Endodermal cell (in vitro differentiated cells): Measurements from ENCODE around the gene ADAM22. TPM values are rescaled to one million over a fixed set of nuclear protein-coding genes. Genes with fewer than 3 reads are reported as not detected.

Experiments used
- DNase-seq: peaks from one replicate; pipeline ENCODE4 v3.0.0-alpha.2; 2017
- H3K27ac ChIP-seq: 2 replicates; pipeline ENCODE4 v1.5.1; 2013; ENCODE audit warnings: mild to moderate bottlenecking, low read depth, low read length, moderate library complexity
- H3K27me3 ChIP-seq: 2 replicates; pipeline ENCODE4 v1.6.1; 2013; ENCODE audit warnings: mild to moderate bottlenecking, low read length, moderate library complexity; ENCODE audit not compliant: insufficient read depth, control insufficient read depth, poor library complexity, severe bottlenecking
- H3K36me3 ChIP-seq: 2 replicates; pipeline ENCODE4 v1.7.0; 2013; ENCODE audit warnings: mild to moderate bottlenecking, low read length, moderate library complexity; ENCODE audit not compliant: control insufficient read depth, insufficient read depth
- H3K4me1 ChIP-seq: one replicate; pipeline ENCODE4 v1.7.0; 2013; ENCODE audit warnings: low read length; ENCODE audit not compliant: control insufficient read depth, insufficient read depth
- H3K4me3 ChIP-seq: 2 replicates; pipeline ENCODE4 v1.5.1; 2013; ENCODE audit warnings: mild to moderate bottlenecking, low read length, moderate library complexity
- H3K9ac ChIP-seq: 2 replicates; pipeline ENCODE4 v1.6.1; 2013; ENCODE audit warnings: mild to moderate bottlenecking, low read length, moderate library complexity; ENCODE audit not compliant: poor library complexity, severe bottlenecking; ENCODE audit errors: extremely low read depth
- H3K9me3 ChIP-seq: 2 replicates; pipeline ENCODE4 v1.6.1; 2013; ENCODE audit warnings: mild to moderate bottlenecking, low read length, moderate library complexity; ENCODE audit not compliant: control insufficient read depth
- H3K27ac Mint-ChIP-seq: 2 replicates; pipeline ENCODE4 v1.8.0; 2020; ENCODE audit warnings: mixed read lengths
- H3K27me3 Mint-ChIP-seq: 2 replicates; pipeline ENCODE4 v1.8.0; 2021; ENCODE audit warnings: mild to moderate bottlenecking, mixed read lengths; ENCODE audit not compliant: insufficient read depth
- H3K36me3 Mint-ChIP-seq: 2 replicates; pipeline ENCODE4 v1.8.0; 2020; ENCODE audit warnings: low read depth, mixed read lengths
- H3K4me1 Mint-ChIP-seq: 2 replicates; pipeline ENCODE4 v1.8.0; 2020; ENCODE audit warnings: mixed read lengths
- H3K4me3 Mint-ChIP-seq: 2 replicates; pipeline ENCODE4 v1.8.0; 2020; ENCODE audit warnings: mild to moderate bottlenecking, moderate library complexity, mixed read lengths
- H3K9me3 Mint-ChIP-seq: 2 replicates; pipeline ENCODE4 v1.8.0; 2020; ENCODE audit warnings: mild to moderate bottlenecking, mixed read lengths
- WGBS, 2 experiments: methylation state at CpG; one replicate each; pipeline versions ENCODE4 v1.1.5 to v1.1.7; 2013; ENCODE audit warnings: missing lambda C conversion rate in 2 of 2, mixed read lengths in 1 of 2; ENCODE audit not compliant: insufficient coverage in 1 of 2, insufficient read length in 1 of 2; 5-methylcytosine and 5-hydroxymethylcytosine counted together
- total RNA-seq, 2 donors: library from RNA; stranded (reverse); fragmentation: NEBNext Ultra II Directional in 1 of 2; extraction: Animal tissue kit (Norgen Biotek cat#: 25700) in 1 of 2; gene quantifications; 2 replicates in 1 of 2; 3 replicates in 1 of 2; pipeline ENCODE4 v1.2.1, GENCODE V29; 2021
- TF ChIP-seq, protein P1 (sequence below): fragments of 200-600 bp; sonication (generic); conservative IDR thresholded peaks from 2 replicates; pipeline ENCODE4 v1.5.0; 2021; ENCODE audit warnings: antibody characterized with exemption, mild to moderate bottlenecking

ADAM22 gene
- total RNA-seq, 2 donors from 2014 or later, result 10.9 to 11.5 TPM

- no peak overlapping the region for H3K4me3 ChIP-seq
- Mint-ChIP-seq H3K4me3 (no peak overlapping the region), H3K4me1 (peaks cover 29% of the 10 kb centered on the region), H3K36me3 (peaks cover 44% of the 10 kb centered on the region), H3K27me3 (no peaks in the 10 kb centered on the region), H3K9me3 (no peaks in the 10 kb centered on the region), H3K27ac (no peak overlapping the region)
- DNase-seq, result no peak
- H3K9me3 ChIP-seq, result no peaks in the 10 kb centered on the region
- TF ChIP-seq, protein P1, sequence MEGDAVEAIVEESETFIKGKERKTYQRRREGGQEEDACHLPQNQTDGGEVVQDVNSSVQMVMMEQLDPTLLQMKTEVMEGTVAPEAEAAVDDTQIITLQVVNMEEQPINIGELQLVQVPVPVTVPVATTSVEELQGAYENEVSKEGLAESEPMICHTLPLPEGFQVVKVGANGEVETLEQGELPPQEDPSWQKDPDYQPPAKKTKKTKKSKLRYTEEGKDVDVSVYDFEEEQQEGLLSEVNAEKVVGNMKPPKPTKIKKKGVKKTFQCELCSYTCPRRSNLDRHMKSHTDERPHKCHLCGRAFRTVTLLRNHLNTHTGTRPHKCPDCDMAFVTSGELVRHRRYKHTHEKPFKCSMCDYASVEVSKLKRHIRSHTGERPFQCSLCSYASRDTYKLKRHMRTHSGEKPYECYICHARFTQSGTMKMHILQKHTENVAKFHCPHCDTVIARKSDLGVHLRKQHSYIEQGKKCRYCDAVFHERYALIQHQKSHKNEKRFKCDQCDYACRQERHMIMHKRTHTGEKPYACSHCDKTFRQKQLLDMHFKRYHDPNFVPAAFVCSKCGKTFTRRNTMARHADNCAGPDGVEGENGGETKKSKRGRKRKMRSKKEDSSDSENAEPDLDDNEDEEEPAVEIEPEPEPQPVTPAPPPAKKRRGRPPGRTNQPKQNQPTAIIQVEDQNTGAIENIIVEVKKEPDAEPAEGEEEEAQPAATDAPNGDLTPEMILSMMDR, result no peak
- H3K4me1 ChIP-seq, result peaks cover 3% of the 10 kb centered on the region
- WGBS, 2 experiments, result 100% methylated on average over 1 of the region's 2 CpGs; no CpG with 5 or more reads in 1 of the 2 experiments
- H3K27me3 ChIP-seq, result no peaks in the 10 kb centered on the region
- H3K27ac ChIP-seq, result no peak overlapping the region
- peaks cover 52% of the 10 kb centered on the region for H3K36me3 ChIP-seq
- no peak overlapping the region for H3K9ac ChIP-seq
These were observed 280.4 kb downstream of the ADAM22 start for GRCh38 chr7:88214456-88214855.

DNA sequence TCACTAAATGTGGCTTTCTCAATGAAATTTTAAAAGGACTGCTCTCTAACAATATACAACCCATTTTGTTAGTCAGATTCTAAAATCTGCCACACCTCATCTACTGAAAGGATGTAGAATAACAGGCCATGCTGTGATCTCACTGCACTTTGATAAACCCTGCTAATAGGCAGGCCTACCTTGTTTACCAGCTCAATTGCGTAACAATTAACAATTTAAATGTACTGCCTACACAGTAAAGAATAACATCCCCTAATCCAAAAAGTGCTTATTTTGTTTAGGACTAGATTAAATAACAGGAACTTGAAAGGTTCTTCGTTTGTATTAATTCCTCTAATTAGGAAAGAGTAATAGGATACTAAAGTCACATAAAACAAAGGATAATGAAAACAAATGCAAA, 281.2 kb downstream of the ADAM22 start:
- no peak overlapping the region for H3K27ac ChIP-seq
- Mint-ChIP-seq H3K27me3 (no peaks in the 10 kb centered on the region), H3K27ac (no peak overlapping the region), H3K4me3 (no peak overlapping the region), H3K36me3 (peaks cover 36% of the 10 kb centered on the region), H3K4me1 (peaks cover 29% of the 10 kb centered on the region), H3K9me3 (no peaks in the 10 kb centered on the region)
- WGBS, 2 experiments, result 76% methylated on average over 1 of the region's 2 CpGs; no CpG with 5 or more reads in 1 of the 2 experiments
- TF ChIP-seq, protein P1, result no peak
- H3K9ac ChIP-seq, result no peak overlapping the region
- H3K4me3 ChIP-seq, result no peak overlapping the region
- no peaks in the 10 kb centered on the region for H3K9me3 ChIP-seq
- H3K27me3 ChIP-seq, result no peaks in the 10 kb centered on the region
- no peak for DNase-seq
- H3K4me1 ChIP-seq, result peaks cover 3% of the 10 kb centered on the region
- H3K36me3 ChIP-seq, result peaks cover 43% of the 10 kb centered on the region

- H3K4me1 ChIP-seq, result peaks cover 3% of the 10 kb centered on the region
- no peaks in the 10 kb centered on the region for H3K27me3 ChIP-seq
- no peak overlapping the region for H3K27ac Mint-ChIP-seq
- peaks cover 39% of the 10 kb centered on the region for H3K36me3 ChIP-seq
- TF ChIP-seq, protein P1, result no peak
- no peaks in the 10 kb centered on the region for H3K9me3 Mint-ChIP-seq
- H3K4me3 Mint-ChIP-seq, result no peak overlapping the region
- H3K27ac ChIP-seq, result no peak overlapping the region
- peaks cover 1% of the 10 kb centered on the region for H3K27me3 Mint-ChIP-seq
- no peak overlapping the region for H3K9ac ChIP-seq
- H3K9me3 ChIP-seq, result no peaks in the 10 kb centered on the region
- peaks cover 34% of the 10 kb centered on the region for H3K36me3 Mint-ChIP-seq
- H3K4me3 ChIP-seq, result no peak overlapping the region
- DNase-seq, result no peak
- H3K4me1 Mint-ChIP-seq, result peaks cover 29% of the 10 kb centered on the region
These were observed 282.2 kb downstream of the ADAM22 start for GRCh38 chr7:88216276-88216675.
